DLD1 (cell line): ENCODE measurements around the gene LBR.
"Not testable (repeated sequence)": the region's sequence is repeated elsewhere in the genome, so short reads cannot be mapped to it uniquely, and the experiment has no call there.

ENCODE experiments used
- in situ Hi-C: cut with HindIII; loops from 2 replicates; pipeline ENCODE4 v1.10.0; 2017; ENCODE audit warnings: low sequenced_read_pairs

LBR gene

DNA sequence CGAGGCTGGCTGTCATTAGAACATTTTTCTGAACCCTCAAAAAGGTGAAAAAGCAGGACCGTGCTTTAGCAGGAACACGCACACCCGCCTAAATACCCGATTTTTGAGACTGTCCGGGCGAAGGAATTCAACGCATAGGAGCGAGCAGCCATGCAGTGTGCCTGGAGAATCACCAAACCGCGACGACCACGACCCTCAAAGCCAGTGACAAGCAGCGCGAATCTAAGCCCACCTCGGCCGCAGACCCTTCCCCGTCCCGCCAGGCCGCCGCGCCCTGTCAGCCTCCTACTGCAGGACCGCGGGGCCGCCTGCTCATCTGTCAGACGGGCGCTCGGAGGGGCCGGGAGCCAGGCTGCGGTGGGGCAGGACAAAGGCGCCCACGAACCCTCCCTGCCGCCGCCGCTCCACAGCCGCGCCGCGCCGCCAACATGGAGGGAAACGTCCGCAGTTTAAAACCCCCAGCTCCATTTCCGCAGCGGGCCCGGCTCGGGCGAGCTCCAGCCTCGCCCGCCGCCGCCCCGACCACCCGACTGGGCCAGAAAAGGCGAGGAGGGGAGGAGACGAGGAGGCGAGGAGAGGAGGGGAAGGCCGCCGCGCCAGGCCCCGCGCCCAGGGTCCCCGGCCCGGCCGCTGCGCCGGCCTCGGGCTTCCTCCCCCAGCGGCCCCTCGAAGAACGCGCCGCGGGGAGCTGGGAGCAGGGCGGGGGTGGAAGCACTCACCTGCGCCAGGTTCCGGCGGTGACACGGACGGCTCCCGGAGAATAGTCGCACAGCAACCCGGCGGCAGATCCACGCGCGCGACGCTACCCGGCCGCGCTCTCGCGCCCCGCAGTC, at the start of gene LBR:
LBR (minus strand) TSS at position 804 of the 833 bp plus-strand sequence. CDS start 3,963 bp downstream, outside the sequence.
- in situ Hi-C loops, result no loop called here

DNA sequence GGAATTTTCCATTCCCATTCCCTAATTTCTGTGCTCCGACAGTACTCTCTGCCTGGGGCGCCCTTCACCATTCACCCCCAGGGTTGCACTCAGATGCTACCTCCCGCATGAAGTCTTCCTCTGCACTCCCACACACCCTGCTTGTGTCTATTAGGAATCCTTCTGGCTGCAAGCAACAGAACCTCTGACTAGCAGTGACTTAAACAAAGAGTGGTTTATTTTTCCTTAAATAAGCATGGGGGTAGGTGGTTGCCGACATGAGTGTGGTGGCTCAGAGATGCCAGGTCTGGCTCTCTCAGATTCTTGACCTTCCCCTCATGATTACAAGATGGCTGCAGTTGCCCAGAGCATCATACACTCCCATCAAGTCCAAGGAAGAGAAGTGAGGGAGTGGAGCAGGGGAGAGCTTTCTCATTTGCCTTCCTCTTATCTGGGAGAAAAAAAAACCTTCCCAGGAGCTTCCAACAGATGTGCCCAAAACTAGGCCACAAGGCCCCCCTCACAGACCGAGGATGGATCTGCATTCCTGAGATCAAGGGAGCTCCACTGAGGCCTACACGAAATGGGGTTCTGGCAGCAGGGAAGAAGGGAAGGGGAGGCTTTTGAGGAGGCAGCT, 49.6 kb upstream of the LBR start:
- in situ Hi-C loops, result loop anchor here (25.0 kb wide), 1 partner anchor 510 kb away; the partner anchor contains the start of gene SDE2

DNA sequence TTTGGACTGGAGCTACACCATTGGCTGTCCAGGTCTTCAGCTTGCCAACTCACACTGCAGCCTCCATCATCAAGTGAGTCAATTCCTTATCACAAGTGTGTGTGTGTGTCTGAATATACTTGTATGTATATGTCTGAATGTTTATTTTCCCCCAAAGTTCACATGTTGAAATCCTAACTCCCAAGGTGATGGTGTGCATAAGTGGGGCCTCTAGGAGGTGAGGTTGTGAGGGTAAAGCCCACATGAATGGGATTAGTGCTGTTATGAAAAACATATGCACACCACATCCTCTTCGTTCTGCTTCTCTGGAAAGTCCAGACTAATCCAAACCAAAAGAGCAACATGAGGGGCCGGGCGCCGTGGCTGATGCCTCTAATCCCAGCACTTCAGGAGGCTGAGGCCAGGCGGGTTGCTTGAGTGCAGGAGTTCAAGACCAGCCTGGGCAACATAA, 48.7 kb upstream of the LBR start:
- in situ Hi-C loops, result loop anchor here (25.0 kb wide), 1 partner anchor 511 kb away; the partner anchor contains the start of gene SDE2

DNA sequence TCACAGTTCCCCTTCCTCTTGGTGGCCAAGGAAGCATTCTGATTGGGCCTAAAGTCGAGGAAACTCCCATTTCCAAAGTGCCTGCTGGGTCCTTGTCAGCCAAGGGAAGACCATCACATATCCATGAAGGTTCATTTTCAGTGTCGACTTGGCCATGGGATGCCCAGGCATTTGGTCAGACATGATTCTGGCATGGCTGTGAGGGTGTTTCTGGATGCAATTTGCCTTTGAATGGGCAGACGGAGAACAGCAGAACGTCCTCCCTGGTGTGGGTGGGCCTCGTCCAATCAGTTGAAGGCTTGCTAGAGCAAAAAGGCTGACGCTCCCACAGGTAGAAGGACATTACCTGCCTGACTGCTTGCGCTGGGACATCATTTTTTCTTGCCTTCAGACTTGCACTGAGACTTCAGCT, 48.3 kb upstream of the LBR start:
- in situ Hi-C loops, result loop anchor here (25.0 kb wide), 1 partner anchor 511 kb away; the partner anchor contains the start of gene SDE2

DNA sequence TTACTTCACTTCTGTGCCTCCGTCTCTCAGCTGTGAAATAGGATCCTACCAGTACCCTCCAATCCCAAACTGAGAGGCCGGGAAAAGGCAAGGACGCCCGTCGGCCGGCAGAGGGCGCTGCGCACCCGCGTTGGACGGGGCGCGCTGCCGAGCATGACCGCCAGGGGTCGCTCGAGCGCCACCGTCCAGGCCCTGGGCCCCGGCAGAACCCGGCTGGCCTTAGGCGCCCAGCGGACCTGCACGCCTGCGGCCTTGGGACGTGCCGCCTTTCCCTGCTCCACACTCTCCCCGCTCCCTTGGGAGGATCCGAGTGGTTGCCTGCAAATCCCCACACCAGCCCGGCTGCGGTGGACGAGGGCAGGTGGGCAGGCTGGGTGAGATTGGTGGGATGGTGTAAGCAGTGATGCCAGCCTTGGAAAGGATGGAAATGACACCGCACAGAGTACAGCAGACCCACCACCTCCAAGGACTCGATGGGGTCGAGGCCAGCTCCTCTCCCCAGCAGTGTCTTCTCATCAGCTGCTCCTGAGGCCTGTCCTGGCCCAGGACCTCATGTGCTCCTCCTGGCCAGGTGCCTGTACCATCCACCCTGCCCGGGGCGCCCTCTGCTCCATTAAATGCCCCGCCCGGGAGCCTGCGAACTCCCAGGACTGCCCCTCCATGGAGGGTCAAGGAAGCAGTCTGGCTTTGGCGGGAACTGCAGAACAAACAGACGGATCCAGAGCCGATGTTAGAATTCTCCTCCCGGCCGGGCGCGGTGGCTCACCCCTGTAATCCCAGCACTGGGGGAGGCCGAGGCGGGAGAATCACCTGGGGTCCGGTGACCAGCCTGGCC, 47.4 kb upstream of the LBR start:
- in situ Hi-C loops, result loop anchor here (25.0 kb wide), 1 partner anchor 512 kb away; the partner anchor contains the start of gene SDE2

DNA sequence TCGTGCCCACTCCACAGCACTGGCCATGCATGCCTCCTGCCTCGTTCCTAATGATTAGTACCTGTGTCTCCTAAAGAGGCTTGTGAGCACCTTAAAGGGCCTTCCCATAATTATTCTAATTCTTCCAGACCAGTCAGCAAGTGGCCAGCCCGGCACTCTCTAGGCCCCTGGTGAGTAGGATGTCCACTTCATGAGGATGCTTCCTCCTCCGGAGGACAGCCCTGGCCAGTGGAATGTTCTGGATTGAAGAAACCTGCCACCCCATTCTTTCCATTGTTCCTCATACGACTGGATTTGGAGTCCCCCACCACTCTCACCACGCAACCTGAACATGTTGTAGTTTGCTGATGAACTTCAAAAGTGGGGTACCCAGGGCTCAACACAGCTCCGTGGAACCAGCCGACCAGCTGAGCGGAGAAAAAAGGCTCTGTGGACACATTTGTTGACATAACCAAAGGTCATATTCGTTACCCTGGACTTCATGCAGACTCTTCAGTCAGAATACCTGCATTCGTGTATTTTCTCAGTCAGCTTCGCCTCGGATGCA, 46.7 kb upstream of the LBR start:
- in situ Hi-C loops, result no loop called here

DNA sequence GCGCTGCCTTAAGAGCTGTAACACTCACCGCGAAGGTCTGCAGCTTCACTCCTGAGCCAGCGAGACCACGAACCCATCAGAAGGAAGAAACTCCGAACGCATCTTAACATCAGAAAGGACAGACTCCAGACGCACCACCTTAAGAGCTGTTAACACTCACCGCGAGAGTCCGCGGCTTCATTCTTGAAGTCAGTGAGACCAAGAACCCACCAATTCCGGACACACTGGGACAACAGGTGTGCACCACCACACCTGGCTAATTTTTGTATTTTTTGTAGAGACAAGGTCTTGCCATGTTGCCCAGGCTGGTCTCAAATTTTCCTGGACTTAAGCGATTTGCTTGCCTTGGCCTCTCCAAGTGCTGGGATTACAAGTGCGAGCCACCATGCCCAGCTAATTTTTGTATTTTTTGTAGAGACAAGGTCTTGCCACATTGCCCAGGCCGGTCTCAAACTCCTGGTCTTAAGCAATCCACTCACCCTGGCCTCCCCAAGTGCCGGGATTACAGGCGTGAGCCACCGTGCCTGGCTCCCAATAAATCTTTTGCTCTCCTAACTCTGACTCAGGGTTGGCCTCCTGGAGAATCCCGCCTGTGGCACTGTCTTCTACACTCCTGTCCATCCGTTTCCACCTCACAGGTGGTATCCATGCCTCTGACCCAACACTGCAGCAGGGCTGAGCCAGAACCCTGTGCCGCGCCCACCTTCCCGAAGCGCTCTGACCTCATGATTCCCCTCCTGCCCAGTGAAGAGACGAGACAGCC, 46.0 kb upstream of the LBR start:
- in situ Hi-C loops, result not testable (repeated sequence)

DNA sequence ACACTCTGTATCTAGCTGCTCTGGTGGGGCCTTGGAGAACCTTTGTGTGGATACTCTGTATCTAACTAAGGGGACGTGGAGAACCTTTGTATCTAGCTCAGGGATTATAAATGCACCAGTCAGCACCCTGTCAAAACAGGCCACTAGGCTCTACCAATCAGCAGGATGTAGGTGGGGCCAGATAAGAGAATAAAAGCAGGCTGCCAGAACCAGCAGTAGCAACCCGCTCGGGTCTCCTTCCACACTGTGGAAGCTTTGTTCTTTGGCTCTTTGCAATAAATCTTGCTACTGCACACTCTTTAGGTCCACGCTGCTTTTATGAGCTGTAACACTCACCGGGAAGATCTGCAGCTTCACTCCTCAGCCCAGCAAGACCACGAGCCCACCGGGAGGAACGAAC, 45.4 kb upstream of the LBR start:
- in situ Hi-C loops, result not testable (repeated sequence)

DNA sequence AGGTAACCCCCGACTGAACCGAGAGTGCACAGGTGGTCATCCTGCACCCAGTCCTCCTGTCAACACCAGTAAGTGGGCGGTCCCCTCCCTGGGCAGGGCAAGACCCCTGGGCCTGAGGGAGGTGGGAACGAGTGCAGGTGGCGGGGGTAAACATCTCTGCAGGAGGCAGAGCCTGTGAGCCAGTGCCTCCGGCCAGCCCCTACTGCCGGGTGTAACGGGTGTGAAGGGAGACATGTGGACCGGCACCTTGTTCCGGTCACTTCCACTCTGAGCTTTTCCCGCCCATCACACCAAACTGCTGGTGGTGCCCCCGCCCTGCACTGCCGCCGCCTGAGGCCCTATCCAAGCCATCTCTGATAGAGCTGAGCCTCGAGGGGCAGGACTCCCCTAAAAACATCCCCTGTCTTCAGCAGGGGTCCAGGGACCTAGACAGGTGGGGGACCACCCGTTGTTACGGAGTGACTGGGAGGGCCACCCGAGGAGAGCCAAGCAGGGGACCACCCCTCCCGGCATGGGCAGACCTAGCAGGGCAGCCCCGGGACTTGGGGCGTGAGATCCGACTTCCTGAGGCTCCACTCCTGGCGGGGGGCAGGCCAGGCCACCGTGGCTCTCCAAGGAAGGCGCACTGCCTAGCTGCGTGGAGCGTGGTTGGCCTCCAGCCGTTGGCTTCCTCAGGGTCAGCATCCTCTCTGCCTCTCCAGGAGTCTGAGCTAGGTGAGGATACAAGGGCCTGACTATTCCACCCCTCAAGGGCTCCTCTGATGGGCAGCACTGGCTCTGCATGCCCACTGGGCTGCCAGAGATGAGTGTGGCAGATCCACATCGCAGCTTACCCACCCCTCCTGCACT, 43.8 kb upstream of the LBR start:
- in situ Hi-C loops, result no loop called here

DNA sequence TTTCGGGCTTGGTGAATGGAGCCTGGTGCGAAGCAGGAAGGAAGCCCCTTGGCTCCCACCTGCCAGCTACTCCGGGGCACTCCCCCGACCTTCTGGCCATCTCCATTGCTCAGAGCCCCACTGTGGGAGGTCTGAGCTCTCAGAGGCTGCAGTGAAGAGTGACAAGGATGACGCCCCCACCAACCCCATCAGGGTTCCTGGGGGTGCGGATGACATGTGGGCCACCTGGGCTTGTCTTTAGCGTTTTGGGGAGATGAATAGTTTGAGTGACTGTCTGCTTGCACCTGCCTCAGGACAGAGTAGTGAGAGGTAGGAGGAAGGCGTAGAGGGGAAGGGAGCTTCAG, 43.2 kb upstream of the LBR start:
- in situ Hi-C loops, result no loop called here

DNA sequence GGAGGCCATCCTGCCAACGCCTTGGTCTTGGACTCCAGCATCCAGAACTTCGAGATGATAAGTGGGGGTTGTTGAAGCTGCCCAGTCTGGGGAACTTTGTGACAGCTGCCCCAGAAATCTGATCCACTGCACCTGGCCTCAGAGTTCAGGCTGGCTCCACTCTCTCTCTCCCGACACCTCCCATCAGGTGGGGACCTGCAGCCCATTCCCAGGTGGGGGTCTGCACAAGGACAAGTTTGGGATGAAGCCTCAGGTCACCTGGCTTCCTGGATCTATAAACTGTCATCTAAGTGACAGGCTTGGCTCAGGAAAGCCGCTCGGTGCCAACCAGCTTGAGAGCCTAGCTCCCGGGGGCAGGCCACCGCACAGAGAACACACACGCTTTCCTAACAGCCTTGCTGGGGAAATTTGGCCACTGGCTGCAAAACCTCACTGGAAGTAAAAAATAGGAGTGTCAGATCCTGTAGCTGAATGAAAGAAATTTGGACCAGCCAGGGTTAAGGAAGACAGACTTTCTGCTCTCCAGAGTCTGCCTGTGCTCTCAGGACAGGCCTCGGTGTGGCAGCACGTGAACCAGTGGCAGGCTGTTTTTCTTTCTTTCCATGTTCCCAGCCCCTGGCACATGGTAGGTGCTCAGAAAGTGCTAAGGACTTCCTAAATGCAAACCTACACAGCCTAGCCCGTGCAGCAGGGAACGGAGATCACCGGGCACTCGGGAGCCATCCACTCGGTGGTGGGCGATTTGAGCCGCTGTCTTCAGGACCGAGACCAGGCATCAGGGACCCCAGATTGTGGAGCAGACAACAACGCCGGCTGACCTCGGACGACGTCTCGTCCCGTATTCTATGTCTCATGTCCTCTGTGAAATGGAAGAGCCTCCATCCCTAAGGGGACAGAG, 42.6 kb upstream of the LBR start:
- in situ Hi-C loops, result no loop called here

DNA sequence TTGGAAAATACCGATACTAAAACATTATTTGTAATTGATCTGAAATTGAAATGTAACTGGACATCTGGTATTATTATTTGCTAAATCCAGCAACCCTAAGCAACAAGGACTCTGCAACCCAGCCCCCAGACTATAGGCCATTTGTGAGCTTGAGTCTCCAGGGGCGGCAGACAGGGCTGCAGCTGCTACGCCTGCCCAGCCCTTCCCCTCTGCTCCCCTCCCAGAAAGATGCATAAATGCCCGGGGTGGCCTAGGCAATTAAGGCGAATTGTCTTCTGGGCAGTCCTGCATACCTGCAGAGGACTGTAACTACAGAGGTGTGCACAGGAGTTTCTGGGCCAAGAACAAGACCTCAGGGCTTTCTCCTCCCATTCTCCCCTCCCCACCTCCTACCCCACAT, 41.2 kb upstream of the LBR start:
- in situ Hi-C loops, result no loop called here

DNA sequence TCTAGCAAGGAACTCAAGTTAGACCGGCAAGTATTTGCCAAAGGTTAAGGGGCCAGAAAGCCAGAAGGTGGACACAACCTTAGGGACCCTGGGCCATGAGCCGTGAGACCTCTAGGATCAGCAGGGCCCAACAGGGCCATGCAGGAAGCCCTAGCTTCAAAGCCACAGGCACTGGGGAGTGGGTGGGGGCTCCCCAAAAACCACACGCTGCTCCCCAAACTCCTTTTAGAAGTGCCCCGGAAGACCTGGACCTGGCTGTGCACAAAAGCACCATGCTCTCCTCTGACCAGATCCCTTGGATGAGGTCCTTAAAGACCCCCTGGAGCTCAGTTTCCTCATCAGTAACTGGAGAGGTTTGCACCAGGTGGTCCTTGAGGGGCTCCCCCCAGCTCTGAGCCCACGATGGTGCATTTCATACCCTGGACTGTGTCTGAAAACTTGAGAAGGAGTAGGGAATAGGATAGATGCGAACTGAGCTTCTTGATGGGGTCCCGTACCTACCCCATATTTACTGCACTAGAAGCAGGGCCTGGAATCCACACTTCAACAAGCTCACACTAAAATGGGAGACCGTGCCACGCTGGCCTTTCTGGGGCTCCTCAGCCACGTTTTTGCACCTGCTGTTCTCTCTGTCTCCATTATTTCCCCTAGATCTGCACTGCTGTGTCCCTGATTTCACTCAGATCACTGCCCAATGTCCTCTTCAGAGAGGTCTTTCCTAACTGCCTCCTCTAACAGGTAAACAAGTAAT, 40.6 kb upstream of the LBR start:
- in situ Hi-C loops, result no loop called here

DNA sequence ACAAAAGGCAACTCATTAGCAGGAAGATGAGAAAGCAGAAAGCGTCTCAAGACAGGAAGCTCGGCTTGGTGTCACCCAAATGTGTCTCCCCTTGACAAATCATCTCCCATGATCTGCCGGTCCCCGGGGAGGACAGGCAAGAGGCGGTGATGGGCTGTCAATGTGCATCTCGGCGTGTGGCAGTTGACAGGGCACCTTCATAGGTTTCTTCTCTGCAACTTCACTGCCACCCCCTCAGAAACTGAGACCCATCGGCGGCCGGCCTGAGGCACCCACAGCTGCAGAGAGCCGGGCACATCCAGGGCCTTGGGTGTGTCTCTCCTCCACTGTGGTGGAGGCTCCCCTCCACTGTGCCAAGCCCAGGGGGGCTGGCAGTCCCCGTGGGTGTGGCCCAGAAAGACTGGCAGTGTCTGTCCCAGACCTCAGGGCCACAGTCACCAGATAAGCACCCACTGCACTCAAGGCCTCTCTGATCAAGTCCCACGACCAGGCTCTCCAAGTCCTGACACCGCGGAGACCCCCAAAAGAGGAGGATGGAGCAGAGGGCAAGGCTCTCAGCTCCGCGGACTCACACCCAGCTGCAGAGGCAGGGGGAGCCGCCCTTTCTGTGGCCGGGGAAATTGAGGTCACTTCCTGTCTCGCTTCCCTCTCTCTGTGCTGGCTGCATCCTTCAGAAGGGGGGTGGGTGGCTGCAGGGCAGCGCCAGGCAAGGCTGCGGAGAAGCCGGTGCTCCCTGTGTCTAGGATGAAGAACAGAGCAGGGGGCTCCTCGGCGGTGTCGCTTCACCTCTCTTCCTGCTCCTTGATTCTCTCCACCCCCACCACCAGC, 39.6 kb upstream of the LBR start:
- in situ Hi-C loops, result no loop called here

DNA sequence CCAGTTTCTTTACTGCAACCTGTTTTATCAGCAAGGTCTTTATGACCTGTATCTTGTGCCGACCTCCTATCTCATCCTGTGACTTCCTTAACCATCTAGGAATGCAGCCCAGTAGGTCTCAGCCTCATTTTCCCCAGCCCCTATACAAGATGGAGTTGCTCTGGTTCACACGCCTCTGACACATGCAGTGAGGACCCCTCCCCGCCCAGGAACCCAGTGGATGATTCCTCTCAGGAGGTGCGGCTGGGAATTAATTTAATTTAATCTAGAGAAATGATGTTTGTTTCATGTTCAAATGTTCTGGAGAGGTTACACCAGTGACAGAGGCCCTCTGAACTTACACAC, 39.0 kb upstream of the LBR start:
- in situ Hi-C loops, result no loop called here

DNA sequence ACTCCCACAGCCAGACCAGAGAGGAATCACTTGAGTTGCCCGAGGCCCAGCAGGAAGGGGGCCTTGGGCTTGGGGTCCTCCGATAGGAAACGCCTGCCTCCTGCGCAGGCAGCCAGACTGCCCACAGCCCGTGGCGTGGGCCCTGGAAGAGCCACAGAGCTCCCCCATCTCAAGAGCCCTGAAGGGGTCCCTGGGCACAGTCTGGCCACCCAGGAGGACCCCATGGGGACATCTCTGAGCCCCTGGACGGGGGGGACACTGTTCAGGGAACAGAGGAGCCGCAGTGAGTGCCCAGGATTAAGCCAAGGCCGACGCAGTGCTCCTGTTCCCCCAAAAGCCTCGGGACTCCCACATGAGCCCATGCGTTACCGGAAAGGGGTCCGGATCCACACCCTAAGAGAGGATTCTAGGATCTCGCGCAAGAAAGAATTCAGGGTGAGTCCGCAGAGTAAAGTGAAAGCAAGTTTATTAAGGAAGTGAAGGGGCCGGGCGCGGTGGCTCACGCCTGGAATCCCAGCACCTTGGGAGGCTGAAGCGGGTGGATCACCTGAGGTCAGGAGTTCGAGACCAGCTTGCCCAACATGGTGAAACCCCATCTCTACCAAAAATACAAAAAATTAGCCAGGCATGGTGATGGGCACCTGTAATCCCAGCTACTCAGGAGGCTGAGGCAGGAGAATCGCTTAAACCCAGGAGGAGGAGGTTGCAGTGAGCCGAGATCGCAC, 38.1 kb upstream of the LBR start:
- in situ Hi-C loops, result no loop called here
